ENCODE data around the gene FAM43A. TPM values are rescaled to one million over a fixed set of nuclear protein-coding genes. Genes with fewer than 3 reads are reported as not detected.

FAM43A gene
- total RNA-seq, 1 donor from 2014 or later = 13.9 TPM

GRCh38 chr3:194702545-194702944 is 16.9 kb downstream of the FAM43A start:
- TF ChIP-seq, protein P1, sequence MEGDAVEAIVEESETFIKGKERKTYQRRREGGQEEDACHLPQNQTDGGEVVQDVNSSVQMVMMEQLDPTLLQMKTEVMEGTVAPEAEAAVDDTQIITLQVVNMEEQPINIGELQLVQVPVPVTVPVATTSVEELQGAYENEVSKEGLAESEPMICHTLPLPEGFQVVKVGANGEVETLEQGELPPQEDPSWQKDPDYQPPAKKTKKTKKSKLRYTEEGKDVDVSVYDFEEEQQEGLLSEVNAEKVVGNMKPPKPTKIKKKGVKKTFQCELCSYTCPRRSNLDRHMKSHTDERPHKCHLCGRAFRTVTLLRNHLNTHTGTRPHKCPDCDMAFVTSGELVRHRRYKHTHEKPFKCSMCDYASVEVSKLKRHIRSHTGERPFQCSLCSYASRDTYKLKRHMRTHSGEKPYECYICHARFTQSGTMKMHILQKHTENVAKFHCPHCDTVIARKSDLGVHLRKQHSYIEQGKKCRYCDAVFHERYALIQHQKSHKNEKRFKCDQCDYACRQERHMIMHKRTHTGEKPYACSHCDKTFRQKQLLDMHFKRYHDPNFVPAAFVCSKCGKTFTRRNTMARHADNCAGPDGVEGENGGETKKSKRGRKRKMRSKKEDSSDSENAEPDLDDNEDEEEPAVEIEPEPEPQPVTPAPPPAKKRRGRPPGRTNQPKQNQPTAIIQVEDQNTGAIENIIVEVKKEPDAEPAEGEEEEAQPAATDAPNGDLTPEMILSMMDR (conservative IDR thresholded peaks at IDR 0.05) = no peak
- peaks cover 19% of the 10 kb centered on the region for H3K9me3 Mint-ChIP-seq
- no peak for DNase-seq (ENCODE audit: extremely low spot score, unreplicated experiment)
- no peak overlapping the region for H3K27ac Mint-ChIP-seq
- H3K4me3 Mint-ChIP-seq = no peak overlapping the region
- H3K36me3 Mint-ChIP-seq = no peaks in the 10 kb centered on the region
- H3K4me1 Mint-ChIP-seq (ENCODE audit: unreplicated experiment) = peaks cover 28% of the 10 kb centered on the region
- H3K27me3 Mint-ChIP-seq = peaks cover 12% of the 10 kb centered on the region

- no peak overlapping the region for H3K4me3 Mint-ChIP-seq
- TF ChIP-seq, protein P1 (conservative IDR thresholded peaks at IDR 0.05) = no peak
- no peak for DNase-seq (ENCODE audit: extremely low spot score, unreplicated experiment)
- H3K4me1 Mint-ChIP-seq (ENCODE audit: unreplicated experiment) = peaks cover 28% of the 10 kb centered on the region
- H3K27ac Mint-ChIP-seq = no peak overlapping the region
- no peaks in the 10 kb centered on the region for H3K36me3 Mint-ChIP-seq
- H3K9me3 Mint-ChIP-seq = peaks cover 11% of the 10 kb centered on the region
- H3K27me3 Mint-ChIP-seq = peaks cover 8% of the 10 kb centered on the region
These were observed 19.5 kb downstream of the FAM43A start for GRCh38 chr3:194705227-194705626.

GRCh38 chr3:194705761-194706160 is 20.1 kb downstream of the FAM43A start:
- H3K4me3 Mint-ChIP-seq = no peak overlapping the region
- H3K9me3 Mint-ChIP-seq = peaks cover 11% of the 10 kb centered on the region
- no peak for DNase-seq (ENCODE audit: extremely low spot score, unreplicated experiment)
- no peak overlapping the region for H3K27ac Mint-ChIP-seq
- H3K27me3 Mint-ChIP-seq = peaks cover 8% of the 10 kb centered on the region
- TF ChIP-seq, protein P1 (conservative IDR thresholded peaks at IDR 0.05) = no peak
- H3K4me1 Mint-ChIP-seq (ENCODE audit: unreplicated experiment) = peaks cover 28% of the 10 kb centered on the region
- H3K36me3 Mint-ChIP-seq = no peaks in the 10 kb centered on the region

GRCh38 chr3:194707147-194707540 is 21.5 kb downstream of the FAM43A start:
- Mint-ChIP-seq H3K27me3 (peaks cover 8% of the 10 kb centered on the region), H3K4me1 (ENCODE audit: unreplicated experiment) (peaks cover 28% of the 10 kb centered on the region), H3K9me3 (peaks cover 11% of the 10 kb centered on the region), H3K4me3 (no peak overlapping the region), H3K27ac (no peak overlapping the region), H3K36me3 (no peaks in the 10 kb centered on the region)
- TF ChIP-seq, protein P1 (conservative IDR thresholded peaks at IDR 0.05) = no peak
- no peak for DNase-seq (ENCODE audit: extremely low spot score, unreplicated experiment)

- no peak overlapping the region for H3K27ac Mint-ChIP-seq
- H3K9me3 Mint-ChIP-seq = peaks cover 11% of the 10 kb centered on the region
- H3K27me3 Mint-ChIP-seq = peaks cover 14% of the 10 kb centered on the region
- DNase-seq (ENCODE audit: extremely low spot score, unreplicated experiment) = no peak
- H3K4me1 Mint-ChIP-seq (ENCODE audit: unreplicated experiment) = peaks cover 20% of the 10 kb centered on the region
- TF ChIP-seq, protein P1 (conservative IDR thresholded peaks at IDR 0.05) = no peak
- H3K4me3 Mint-ChIP-seq = no peak overlapping the region
- H3K36me3 Mint-ChIP-seq = no peaks in the 10 kb centered on the region
These were observed 25.6 kb downstream of the FAM43A start for GRCh38 chr3:194711286-194711685.

- peaks cover 12% of the 10 kb centered on the region for H3K27me3 Mint-ChIP-seq
- H3K36me3 Mint-ChIP-seq = no peaks in the 10 kb centered on the region
- DNase-seq (ENCODE audit: extremely low spot score, unreplicated experiment) = no peak
- TF ChIP-seq, protein P1 (conservative IDR thresholded peaks at IDR 0.05) = no peak
- no peak overlapping the region for H3K4me3 Mint-ChIP-seq
- H3K9me3 Mint-ChIP-seq = peaks cover 7% of the 10 kb centered on the region
- peaks cover 13% of the 10 kb centered on the region for H3K4me1 Mint-ChIP-seq (ENCODE audit: unreplicated experiment)
- H3K27ac Mint-ChIP-seq = no peak overlapping the region
These were observed 26.2 kb downstream of the FAM43A start for GRCh38 chr3:194711913-194712312.
